HG03571 (cell line): Measurements from ENCODE around the gene FOXRED2.
"Not testable (repeated sequence)": the region's sequence is repeated elsewhere in the genome, so short reads cannot be mapped to it uniquely, and the experiment has no call there.

Experiments
- ATAC-seq: cut with Tn5 transposase; IDR thresholded peaks from one replicate; pipeline ENCODE4 v1.9.1; 2021; ENCODE audit not compliant: unreplicated experiment

FOXRED2 gene

DNA sequence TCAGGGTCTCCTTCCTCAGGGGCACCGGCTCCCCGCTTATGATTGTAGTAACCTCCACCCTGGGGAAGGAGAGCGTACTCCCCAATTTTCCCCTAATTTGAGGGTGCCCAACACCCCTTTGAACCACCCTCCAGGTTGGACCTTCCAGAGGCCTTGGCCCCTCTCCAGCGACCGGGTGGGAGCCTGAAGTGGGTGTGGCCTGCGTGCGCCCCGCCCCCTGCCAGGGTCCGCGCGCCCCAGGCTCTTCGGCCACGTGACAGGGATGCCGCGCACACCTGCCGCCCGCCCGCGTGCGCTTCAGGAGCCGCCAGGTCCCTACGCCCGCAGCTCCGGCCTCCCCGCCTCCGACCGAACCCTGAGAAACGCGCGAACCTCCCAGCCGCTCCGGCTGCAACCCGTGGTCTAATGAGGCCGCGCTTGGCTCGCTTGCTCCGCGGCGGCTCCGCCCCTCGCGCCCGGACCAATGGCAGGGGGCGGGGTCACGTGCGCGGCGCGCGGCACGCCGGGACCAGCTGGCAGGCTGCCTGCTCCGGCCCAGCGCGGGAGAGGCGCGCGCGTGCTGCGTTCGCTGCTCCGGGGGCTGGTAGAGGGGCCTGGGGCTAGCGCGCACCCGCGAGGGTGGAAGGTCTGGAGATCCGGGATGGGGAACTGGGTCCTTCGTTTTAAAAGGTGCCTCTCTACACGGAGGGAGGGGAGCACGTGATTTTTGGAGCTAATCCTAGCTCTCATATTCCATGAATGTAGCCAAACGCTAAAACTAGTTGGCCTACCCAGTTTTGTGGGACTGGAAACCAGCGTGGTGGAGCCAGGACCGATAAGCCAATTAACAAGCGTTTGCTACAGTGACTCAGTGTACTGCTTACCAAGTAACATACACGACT lies at the start of gene FOXRED2:
Gene FOXRED2 (minus strand): TSS at position 404 of the 881 bp plus-strand sequence. CDS start 618 bp downstream, outside the sequence.
- peak; percentile 64 for ATAC-seq

DNA sequence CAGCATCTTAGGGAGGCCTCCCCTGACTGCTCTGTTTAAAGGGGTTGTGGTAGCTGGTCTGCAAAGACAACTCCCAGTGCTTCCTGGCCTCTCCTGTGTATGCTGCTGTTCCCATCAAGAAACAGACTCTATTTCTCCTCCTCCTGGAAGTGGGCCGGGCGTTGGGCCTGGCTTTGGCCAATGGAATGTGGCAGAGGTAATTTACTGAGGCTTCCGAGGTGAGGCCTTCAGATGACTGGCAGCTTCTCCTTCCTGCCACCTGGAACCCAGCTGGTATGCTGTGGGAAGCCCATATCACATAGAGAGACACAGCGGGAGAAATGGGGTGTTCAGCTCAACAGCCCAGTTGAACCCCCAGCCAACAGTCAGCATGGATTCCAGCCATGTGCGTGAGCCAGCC lies 47.3 kb upstream of the FOXRED2 start:
- ATAC-seq, result no peak

GRCh38 chr22:36552289-36552688 lies 45.4 kb upstream of the FOXRED2 start:
- ATAC-seq, result no peak

GRCh38 chr22:36550701-36551495 lies 44.1 kb upstream of the FOXRED2 start:
- no peak for ATAC-seq

DNA sequence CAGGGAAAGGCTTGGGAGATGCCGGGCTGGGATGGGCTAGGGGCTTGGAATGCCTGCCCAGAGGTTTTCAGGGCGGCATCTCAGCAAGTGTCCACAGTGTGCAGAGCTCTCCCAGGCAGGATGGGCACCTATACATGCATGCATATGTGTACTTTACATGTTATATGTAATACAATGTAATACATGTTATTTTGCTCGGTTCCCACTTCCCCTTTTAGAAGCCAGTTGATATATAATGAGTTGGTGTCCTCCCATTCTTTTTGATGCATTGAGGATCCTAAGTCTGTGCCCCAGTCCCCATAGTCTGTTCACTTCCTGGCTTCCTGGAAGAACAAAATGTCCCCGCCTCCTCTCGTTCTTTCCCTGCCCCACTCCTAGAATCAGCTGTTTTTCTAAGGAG lies 42.2 kb upstream of the FOXRED2 start:
- ATAC-seq, result no peak

GRCh38 chr22:36548606-36549005 lies 41.8 kb upstream of the FOXRED2 start:
- ATAC-seq, result no peak

- ATAC-seq, result no peak
Observed at GRCh38 chr22:36546932-36547331, 40.1 kb upstream of the FOXRED2 start.

GRCh38 chr22:36546092-36546804 lies 39.4 kb upstream of the FOXRED2 start:
- no peak for ATAC-seq

- no peak for ATAC-seq
Observed at GRCh38 chr22:36544107-36544620, 37.3 kb upstream of the FOXRED2 start.

GRCh38 chr22:36541831-36542411 lies 35.1 kb upstream of the FOXRED2 start:
- no peak for ATAC-seq

DNA sequence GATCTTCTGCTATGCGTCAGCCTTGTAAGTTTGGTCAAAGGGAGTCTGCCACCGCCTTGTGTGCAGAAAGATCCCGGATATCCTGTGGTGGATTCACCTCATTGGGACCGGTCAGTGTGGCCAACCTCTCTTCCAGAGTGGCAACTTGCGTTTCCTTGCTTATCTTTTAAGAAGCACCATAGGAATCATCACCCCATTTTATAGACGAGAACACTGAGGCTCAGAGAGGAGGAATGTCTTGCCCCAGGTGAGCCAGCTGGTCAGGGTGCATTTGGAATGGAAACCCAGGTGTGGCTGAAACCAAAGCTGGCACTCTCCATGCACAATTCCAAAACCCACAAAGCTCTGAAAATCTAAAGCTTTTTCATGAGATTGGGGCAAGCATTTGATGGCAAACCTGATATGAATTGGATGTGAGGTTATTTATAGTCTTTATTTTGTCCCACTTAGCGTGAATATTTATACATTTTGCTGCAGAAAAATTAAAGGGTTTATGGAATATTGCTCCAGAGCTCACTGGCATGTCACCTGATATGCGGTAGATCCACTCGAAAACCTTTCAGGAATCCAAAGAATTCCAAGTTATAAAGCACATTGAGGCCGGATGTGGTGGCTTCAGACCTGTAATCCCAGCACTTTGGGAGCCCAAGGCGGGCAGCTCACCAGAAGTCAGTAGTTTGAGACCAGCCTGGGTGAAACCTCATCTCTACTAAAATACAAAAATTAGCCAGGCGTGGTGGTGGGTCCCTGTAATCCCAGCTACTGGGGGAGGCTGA lies 34.2 kb upstream of the FOXRED2 start:
- no peak for ATAC-seq

- no peak for ATAC-seq
Observed at GRCh38 chr22:36538529-36538928, 31.7 kb upstream of the FOXRED2 start.

DNA sequence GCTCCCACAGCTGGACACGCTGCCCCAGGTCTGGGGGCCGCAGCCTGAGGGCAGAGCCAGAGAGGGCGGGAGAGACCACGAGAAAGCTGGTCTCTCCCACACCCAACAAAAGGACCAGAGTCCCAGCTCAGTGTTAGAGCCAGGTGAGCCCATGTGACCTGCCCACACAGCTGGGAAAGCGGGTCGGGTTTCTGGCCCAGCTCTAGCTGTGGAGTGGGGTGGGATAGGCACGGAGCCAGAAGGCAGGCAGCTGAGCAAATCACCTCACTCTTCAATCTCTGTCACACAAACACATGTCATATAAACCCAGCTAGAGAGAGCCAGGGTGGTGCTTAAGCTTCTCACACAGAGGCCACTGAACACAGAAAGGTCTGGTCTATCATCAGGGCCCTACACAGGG lies 29.9 kb upstream of the FOXRED2 start:
- ATAC-seq, result no peak

GRCh38 chr22:36533320-36533719 lies 26.5 kb upstream of the FOXRED2 start:
- ATAC-seq, result not testable (repeated sequence)

- no peak for ATAC-seq
Observed at GRCh38 chr22:36532466-36532865, 25.6 kb upstream of the FOXRED2 start.

GRCh38 chr22:36528795-36529751 lies 22.2 kb upstream of the FOXRED2 start, which contains the start of gene EIF3D:
TSS of gene EIF3D (minus strand) at chr22:36529166. CDS start at chr22:36526121, 3,045 bp downstream.
- peak; percentile 81 for ATAC-seq

GRCh38 chr22:36528341-36528740 lies 21.5 kb upstream of the FOXRED2 start:
- ATAC-seq, result no peak

- no peak for ATAC-seq
Observed at GRCh38 chr22:36522662-36523061, 15.8 kb upstream of the FOXRED2 start.

DNA sequence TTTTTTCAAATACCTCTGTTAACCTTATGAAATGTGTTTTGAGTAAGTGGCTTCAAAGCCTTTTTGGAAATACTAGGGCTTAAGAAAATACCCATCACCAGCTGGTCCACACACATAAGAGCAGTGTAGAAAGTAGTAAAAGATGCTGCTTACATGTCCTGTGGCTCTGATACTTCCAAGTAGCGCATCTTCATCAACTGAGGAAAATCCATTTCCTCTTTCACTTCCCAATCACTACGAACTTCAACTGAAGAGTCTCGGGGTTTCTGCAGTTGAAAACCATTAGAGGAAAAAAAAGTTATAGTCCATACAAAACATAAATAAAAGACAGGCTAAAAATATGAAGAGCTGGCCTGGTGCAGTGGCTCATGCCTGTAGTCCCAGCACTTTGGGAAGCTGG lies 13.6 kb upstream of the FOXRED2 start:
- ATAC-seq, result no peak
